ENCODE data around the gene UNC93A.
"Not testable (repeated sequence)": the region's sequence is repeated elsewhere in the genome, so short reads cannot be mapped to it uniquely, and the experiment has no call there.

Gene UNC93A

GRCh38 chr6:167341665-167342655 lies 50.8 kb downstream of the UNC93A start:
- DNase-seq (ENCODE audit: low spot score) = no peak

- no peak for DNase-seq (ENCODE audit: low spot score)
Observed at GRCh38 chr6:167342879-167343610, 51.9 kb downstream of the UNC93A start.

- DNase-seq (ENCODE audit: low spot score) = no peak
Observed at GRCh38 chr6:167345348-167345747, 54.2 kb downstream of the UNC93A start.

- DNase-seq (ENCODE audit: low spot score) = no peak
Observed at GRCh38 chr6:167345960-167346359, 54.8 kb downstream of the UNC93A start.

GRCh38 chr6:167347226-167347625 lies 56.1 kb downstream of the UNC93A start:
- DNase-seq (ENCODE audit: low spot score) = no peak

GRCh38 chr6:167349631-167350274 lies 58.6 kb downstream of the UNC93A start:
- DNase-seq (ENCODE audit: low spot score) = no peak

GRCh38 chr6:167350275-167350696 lies 59.2 kb downstream of the UNC93A start:
- no peak for DNase-seq (ENCODE audit: low spot score)

GRCh38 chr6:167350731-167351655 lies 59.9 kb downstream of the UNC93A start:
- DNase-seq (ENCODE audit: low spot score) = peak; percentile 83

- DNase-seq (ENCODE audit: low spot score) = no peak
Observed at GRCh38 chr6:167351656-167352345, 60.7 kb downstream of the UNC93A start.

GRCh38 chr6:167356874-167357273 lies 65.8 kb downstream of the UNC93A start:
- DNase-seq (ENCODE audit: low spot score) = no peak

GRCh38 chr6:167358394-167358793 lies 67.3 kb downstream of the UNC93A start:
- DNase-seq (ENCODE audit: low spot score) = not testable (repeated sequence)

GRCh38 chr6:167361170-167361569 lies 70.1 kb downstream of the UNC93A start:
- not testable (repeated sequence) for DNase-seq (ENCODE audit: low spot score)
